Sigmoid colon (tissue), 7 donors: Measurements from ENCODE around the gene TIGAR. TPM values are rescaled to one million over a fixed set of nuclear protein-coding genes. Genes with fewer than 3 reads are reported as not detected.

Source experiments
- DNase-seq: peaks from one replicate; pipeline ENCODE4 v3.0.0-alpha.2; 2019
- H3K27ac ChIP-seq, 4 donors: fragments of 200-600 bp; sonication (generic); one replicate each; pipeline ENCODE4 v1.5.1; 2016 to 2019; ENCODE audit warnings: mild to moderate bottlenecking in 1 of 4
- H3K27me3 ChIP-seq, 3 donors: fragments of 200-600 bp; sonication (generic); one replicate each; pipeline ENCODE4 v1.5.1; 2019; ENCODE audit warnings: mild to moderate bottlenecking in 1 of 3
- H3K36me3 ChIP-seq, 4 donors: fragments of 200-600 bp; sonication (generic); one replicate each; pipeline ENCODE4 v1.5.1; 2016 to 2019
- H3K4me1 ChIP-seq, 4 donors: fragments of 200-600 bp; sonication (generic); one replicate each; pipeline ENCODE4 v1.5.1; 2017 to 2019
- H3K4me3 ChIP-seq, 4 donors: fragments of 200-600 bp; sonication (generic); one replicate each; pipeline ENCODE4 v1.5.1; 2017 to 2019; ENCODE audit warnings: mild to moderate bottlenecking in 2 of 4, moderate library complexity in 1 of 4
- H3K9me3 ChIP-seq, 4 donors: fragments of 200-600 bp in 3 of 4; sonication (generic) in 3 of 4; one replicate each; pipeline versions ENCODE4 v1.5.1 to v1.6.1; 2013 to 2019
- CTCF ChIP-seq, 4 experiments: fragments of 450-650 bp in 3 of 4; fragments of 200-600 bp in 1 of 4; IDR thresholded peaks; one replicate each; pipeline ENCODE4 v1.5.1; 2016 to 2019; ENCODE audit warnings: antibody characterized with exemption in 4 of 4, mild to moderate bottlenecking in 3 of 4, moderate library complexity in 2 of 4
- EP300 ChIP-seq, 4 donors: sonication (generic); formaldehyde crosslinking; IDR thresholded peaks; one replicate each; pipeline ENCODE4 v1.6.1; 2017; ENCODE audit warnings: antibody characterized with exemption in 4 of 4
- POLR2A ChIP-seq, 2 donors: fragments of 450-650 bp; IDR thresholded peaks; one replicate each; pipeline ENCODE4 v1.6.1; 2016; ENCODE audit warnings: antibody characterized with exemption in 2 of 2, mild to moderate bottlenecking in 2 of 2, moderate library complexity in 2 of 2
- POLR2AphosphoS5 ChIP-seq, 4 donors: sonication (generic); formaldehyde crosslinking; IDR thresholded peaks; one replicate each; pipeline ENCODE4 v1.6.1; 2017; ENCODE audit warnings: antibody characterized with exemption in 4 of 4
- WGBS, 2 donors: extraction: QIAGEN DNeasy Blood & Tissue Kit; methylation state at CpG; one replicate each; pipeline ENCODE4 v1.1.7; 2013; 5-methylcytosine and 5-hydroxymethylcytosine counted together
- intact Hi-C: fragments of 100-400 bp; cut with DNase I; formaldehyde crosslinking; loops from one replicate; pipeline ENCODE4 v1.15.1; 2023
- polyA plus RNA-seq, 3 donors: library from polyadenylated mRNA; stranded (reverse); fragments of 200-250 nt; gene quantifications; one replicate each; pipeline ENCODE4 v1.2.3, GENCODE V29; 2013
- total RNA-seq, 4 donors: library from RNA; depleted of rRNA; stranded (reverse); fragments of >200 nt; gene quantifications; one replicate each; pipeline ENCODE4 v1.1.0, GENCODE V29; 2016
- donor health status: healthy with polysubstance abuse.
- donor health status: Bipolar disorder and iron deficiency.
- donor health status: healthy.

TIGAR gene
- total and polyA plus RNA-seq, 7 donors: 4.4 to 14.6 (median 6.0) TPM

- TF ChIP-seq POLR2A (IDR thresholded peaks at IDR 0.05) (no peak), CTCF (IDR thresholded peaks at IDR 0.05) (no peak), POLR2AphosphoS5 (IDR thresholded peaks at IDR 0.05) (no peak), EP300 (IDR thresholded peaks at IDR 0.05) (no peak)
- 36 to 72% methylated on average over 6 of the region's 6 CpGs for WGBS, 2 donors
Observed at GRCh38 chr12:4375449-4375848, 54.4 kb downstream of the TIGAR start.

GRCh38 chr12:4378772-4379171 lies 57.8 kb downstream of the TIGAR start:
- no peaks in the 10 kb centered on the region for H3K9me3 ChIP-seq
- peaks cover 0 to 15% (median 5%) of the 10 kb centered on the region in 3 donors for H3K27me3 ChIP-seq
- TF ChIP-seq EP300 (IDR thresholded peaks at IDR 0.05): no peak
- TF ChIP-seq POLR2A (IDR thresholded peaks at IDR 0.05): no peak
- TF ChIP-seq POLR2AphosphoS5 (IDR thresholded peaks at IDR 0.05): no peak
- TF ChIP-seq CTCF (IDR thresholded peaks at IDR 0.05): no peak
- no peaks in the 10 kb centered on the region for H3K4me1 ChIP-seq
- WGBS, 2 donors: 27 to 73% methylated on average over 1 of the region's 1 CpG
- H3K4me3 ChIP-seq: no peak overlapping the region
- H3K27ac ChIP-seq: no peak overlapping the region
- H3K36me3 ChIP-seq: no peaks in the 10 kb centered on the region
- no peak for DNase-seq
- intact Hi-C loops: no loop called here

More at GRCh38 chr12:4375449-4375848, 54.4 kb downstream of the TIGAR start:
- H3K4me1 ChIP-seq: no peaks in the 10 kb centered on the region
- intact Hi-C loops: no loop called here
- no peak overlapping the region for H3K27ac ChIP-seq
- H3K4me3 ChIP-seq: no peak overlapping the region
- H3K9me3 ChIP-seq: no peaks in the 10 kb centered on the region
- no peak for DNase-seq
- no peaks in the 10 kb centered on the region for H3K36me3 ChIP-seq
- peaks cover 0 to 15% (median 5%) of the 10 kb centered on the region in 3 donors for H3K27me3 ChIP-seq

- Histone ChIP-seq H3K4me1 (no peaks in the 10 kb centered on the region), H3K4me3 (no peak within 1 kb of the TSS), H3K9me3 (no peaks in the 10 kb centered on the region), H3K27me3 (peaks cover 0 to 15% (median 5%) of the 10 kb centered on the region in 3 donors), H3K36me3 (no peaks in the 10 kb centered on the region), H3K27ac (no peak within 1 kb of the TSS)
- intact Hi-C loops: no loop called here
- TF ChIP-seq CTCF (IDR thresholded peaks at IDR 0.05): no peak
- no peak for TF ChIP-seq EP300 (IDR thresholded peaks at IDR 0.05)
- no peak for TF ChIP-seq POLR2A (IDR thresholded peaks at IDR 0.05)
- TF ChIP-seq POLR2AphosphoS5 (IDR thresholded peaks at IDR 0.05): no peak
- WGBS, 2 donors: 37 to 79% methylated on average over 7 of the region's 7 CpGs
- DNase-seq: no peak
Observed at GRCh38 chr12:4379405-4379804, 58.4 kb downstream of the TIGAR start, which contains the start of gene FGF23. Gene FGF23 (minus strand): TSS chr12:4379712. CDS start chr12:4379582, 130 bp downstream.

GRCh38 chr12:4380332-4380731 lies 59.3 kb downstream of the TIGAR start:
- Histone ChIP-seq H3K9me3 (no peaks in the 10 kb centered on the region), H3K27ac (no peak overlapping the region), H3K4me1 (no peaks in the 10 kb centered on the region), H3K36me3 (no peaks in the 10 kb centered on the region), H3K27me3 (peaks cover 0 to 15% (median 5%) of the 10 kb centered on the region in 3 donors), H3K4me3 (no peak overlapping the region)
- TF ChIP-seq POLR2A (IDR thresholded peaks at IDR 0.05) (no peak), EP300 (IDR thresholded peaks at IDR 0.05) (no peak), CTCF (IDR thresholded peaks at IDR 0.05) (no peak), POLR2AphosphoS5 (IDR thresholded peaks at IDR 0.05) (no peak)
- intact Hi-C loops: no loop called here
- no peak for DNase-seq
- WGBS, 2 donors: 88% methylated on average over 4 of the region's 4 CpGs

GRCh38 chr12:4383304-4383865 lies 62.4 kb downstream of the TIGAR start:
- DNase-seq: no peak
- Histone ChIP-seq H3K4me1 (no peaks in the 10 kb centered on the region), H3K9me3 (no peaks in the 10 kb centered on the region), H3K36me3 (no peaks in the 10 kb centered on the region), H3K27ac (no peak overlapping the region), H3K27me3 (peaks cover 0 to 13% (median 5%) of the 10 kb centered on the region in 3 donors), H3K4me3 (no peak overlapping the region)
- TF ChIP-seq CTCF (IDR thresholded peaks at IDR 0.05) (no peak), POLR2AphosphoS5 (IDR thresholded peaks at IDR 0.05) (no peak), POLR2A (IDR thresholded peaks at IDR 0.05) (no peak), EP300 (IDR thresholded peaks at IDR 0.05) (no peak)
- 78 to 80% methylated on average over 8 of the region's 8 CpGs for WGBS, 2 donors
- intact Hi-C loops: no loop called here
